ENCODE data around the gene CCP110. TPM values are rescaled to one million over a fixed set of nuclear protein-coding genes. Genes with fewer than 3 reads are reported as not detected.

Gene CCP110
- total RNA-seq, 1 experiment from 2014 or later: 21.6 TPM

DNA sequence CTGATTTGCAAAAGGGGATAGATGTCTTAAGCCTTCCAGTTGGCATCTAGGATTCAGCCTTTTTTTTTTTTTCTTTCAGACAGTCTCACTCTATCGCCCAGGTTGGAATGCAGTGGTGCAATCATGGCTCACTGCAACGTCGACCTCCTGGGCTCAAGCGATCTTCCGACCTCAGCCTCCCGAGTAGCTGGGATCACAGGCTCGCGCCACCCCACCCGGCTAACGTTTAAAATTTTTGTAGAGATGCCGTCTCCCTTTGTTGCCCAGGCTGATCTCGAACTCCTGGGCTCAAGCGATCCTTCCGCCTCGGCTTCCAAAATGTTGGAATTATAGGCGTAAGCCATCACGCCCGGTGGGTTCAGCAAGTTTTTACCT is 571 bp upstream of the CCP110 start:
- H3K79me2 ChIP-seq (ENCODE audit: insufficient read depth, low read length): peaks cover 7% of the 10 kb centered on the region; the same call in 1 of the 2 replicates
- H2AFZ ChIP-seq (ENCODE audit: low read length): no peak overlapping the region
- peak overlapping the region in 1 of 3 experiments; percentile 73; a peak in 1 of 7 replicates for H3K27ac Mint-ChIP-seq

More for the DNA sequence above, 571 bp upstream of the CCP110 start:
- H2BK15ac ChIP-seq (ENCODE audit: low read depth, low read length): no peak overlapping the region
- TF ChIP-seq, protein P1, sequence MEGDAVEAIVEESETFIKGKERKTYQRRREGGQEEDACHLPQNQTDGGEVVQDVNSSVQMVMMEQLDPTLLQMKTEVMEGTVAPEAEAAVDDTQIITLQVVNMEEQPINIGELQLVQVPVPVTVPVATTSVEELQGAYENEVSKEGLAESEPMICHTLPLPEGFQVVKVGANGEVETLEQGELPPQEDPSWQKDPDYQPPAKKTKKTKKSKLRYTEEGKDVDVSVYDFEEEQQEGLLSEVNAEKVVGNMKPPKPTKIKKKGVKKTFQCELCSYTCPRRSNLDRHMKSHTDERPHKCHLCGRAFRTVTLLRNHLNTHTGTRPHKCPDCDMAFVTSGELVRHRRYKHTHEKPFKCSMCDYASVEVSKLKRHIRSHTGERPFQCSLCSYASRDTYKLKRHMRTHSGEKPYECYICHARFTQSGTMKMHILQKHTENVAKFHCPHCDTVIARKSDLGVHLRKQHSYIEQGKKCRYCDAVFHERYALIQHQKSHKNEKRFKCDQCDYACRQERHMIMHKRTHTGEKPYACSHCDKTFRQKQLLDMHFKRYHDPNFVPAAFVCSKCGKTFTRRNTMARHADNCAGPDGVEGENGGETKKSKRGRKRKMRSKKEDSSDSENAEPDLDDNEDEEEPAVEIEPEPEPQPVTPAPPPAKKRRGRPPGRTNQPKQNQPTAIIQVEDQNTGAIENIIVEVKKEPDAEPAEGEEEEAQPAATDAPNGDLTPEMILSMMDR (conservative IDR thresholded peaks at IDR 0.05): no peak
- Mint-ChIP-seq H3K4me1 (peaks cover 42 to 47% of the 10 kb centered on the region in 2 experiments), H3K9me3 (no peaks in the 10 kb centered on the region), H3K36me3 (ENCODE audit: insufficient read depth in 1 of 3, low read depth in 3 of 3) (peaks cover 0 to 14% (median 0%) of the 10 kb centered on the region in 3 experiments; a peak in 4 of 7 replicates), H3K27me3 (ENCODE audit: low read depth) (no peaks in the 10 kb centered on the region), H3K4me3 (peak overlapping the region in 1 of 2 experiments; percentile 96; a peak in 3 of 5 replicates)
- H3K9me3 ChIP-seq (ENCODE audit: control insufficient read depth, low read depth, low read length): no peaks in the 10 kb centered on the region
- no peak overlapping the region for H4K8ac ChIP-seq (replicated peaks; ENCODE audit: insufficient read length, low read depth, low read length)
- no peaks in the 10 kb centered on the region for H4K20me1 ChIP-seq (ENCODE audit: control insufficient read depth, insufficient read depth, insufficient read length)
- no peak overlapping the region for H2BK20ac ChIP-seq (ENCODE audit: low read depth, low read length, poor library complexity, severe bottlenecking)
- no peak overlapping the region for H4K91ac ChIP-seq (ENCODE audit: insufficient read length, low read depth, low read length)
- H3K23ac ChIP-seq (ENCODE audit: insufficient read length, low read depth, low read length): no peak overlapping the region
- H2BK120ac ChIP-seq (ENCODE audit: low read depth, low read length, poor library complexity, severe bottlenecking): no peak overlapping the region
- H3K27ac ChIP-seq (ENCODE audit: insufficient read length, low read depth, low read length): no peak overlapping the region
- no peaks in the 10 kb centered on the region for H3K79me1 ChIP-seq (ENCODE audit: insufficient read depth, low read depth, low read length, poor library complexity, severe bottlenecking)
- H3K4me1 ChIP-seq (ENCODE audit: insufficient read depth, low read length): 0 out of 2 replicates have a peak, but pooled peaks cover 3% of the 10 kb centered on the region
- no peak overlapping the region for H2AK5ac ChIP-seq (ENCODE audit: insufficient read length, low read length)
- H3K27me3 ChIP-seq (ENCODE audit: insufficient read depth, low read length): no peaks in the 10 kb centered on the region
- H3K14ac ChIP-seq (ENCODE audit: insufficient read depth, low read length): no peak overlapping the region
- no peak for DNase-seq
- peaks cover 18% of the 10 kb centered on the region for H3K23me2 ChIP-seq (ENCODE audit: insufficient read length, low read depth, low read length, poor library complexity, severe bottlenecking)
- H3K56ac ChIP-seq (ENCODE audit: insufficient read length, low read depth, low read length): no peak overlapping the region
- H3K4ac ChIP-seq (ENCODE audit: low read depth, low read length): no peak overlapping the region
- WGBS (ENCODE audit: extremely low coverage, insufficient read length, low lambda C conversion rate): no CpG with 5 or more reads among the region's 18 CpGs
- H3K4me2 ChIP-seq (ENCODE audit: insufficient read depth, insufficient read length, low read length): no peak overlapping the region
- no peak overlapping the region for H2BK12ac ChIP-seq (ENCODE audit: insufficient read length, low read depth, low read length)
- H2BK5ac ChIP-seq (ENCODE audit: insufficient read length, low read length): no peak overlapping the region
- H3K18ac ChIP-seq (ENCODE audit: insufficient read length, low read depth, low read length): no peak overlapping the region
- no peak overlapping the region for H4K5ac ChIP-seq (ENCODE audit: insufficient read length, low read depth, low read length)
- no peak overlapping the region for H3T11ph ChIP-seq (ENCODE audit: low read length)
- H3K9ac ChIP-seq (ENCODE audit: extremely low read depth, insufficient read length, low read length): no peak overlapping the region

Data from H9 (cell line).